Transverse colon (tissue), 4 donors: ENCODE measurements around the gene LRCOL1.

Experiments used
- POLR2A ChIP-seq: fragments of 450-650 bp; IDR thresholded peaks from one replicate; pipeline ENCODE4 v1.6.1; 2016; ENCODE audit warnings: antibody characterized with exemption, mild to moderate bottlenecking, moderate library complexity
- POLR2AphosphoS5 ChIP-seq, 3 donors: sonication (generic); formaldehyde crosslinking; IDR thresholded peaks; one replicate each; pipeline ENCODE4 v1.6.1; 2016; ENCODE audit warnings: antibody characterized with exemption in 3 of 3
- TF ChIP-seq, protein P1 (sequence below), 5 experiments: fragments of 200-600 bp in 3 of 5; fragments of 450-650 bp in 2 of 5; sonication (generic) in 3 of 5; IDR thresholded peaks; 1 replicate in 2 of 5; 2 replicates in 3 of 5; pipeline ENCODE4 v1.5.1; 2016 to 2017; ENCODE audit warnings: antibody characterized with exemption in 5 of 5, inconsistent platforms in 3 of 5, mild to moderate bottlenecking in 2 of 5, moderate library complexity in 1 of 5

DNA sequence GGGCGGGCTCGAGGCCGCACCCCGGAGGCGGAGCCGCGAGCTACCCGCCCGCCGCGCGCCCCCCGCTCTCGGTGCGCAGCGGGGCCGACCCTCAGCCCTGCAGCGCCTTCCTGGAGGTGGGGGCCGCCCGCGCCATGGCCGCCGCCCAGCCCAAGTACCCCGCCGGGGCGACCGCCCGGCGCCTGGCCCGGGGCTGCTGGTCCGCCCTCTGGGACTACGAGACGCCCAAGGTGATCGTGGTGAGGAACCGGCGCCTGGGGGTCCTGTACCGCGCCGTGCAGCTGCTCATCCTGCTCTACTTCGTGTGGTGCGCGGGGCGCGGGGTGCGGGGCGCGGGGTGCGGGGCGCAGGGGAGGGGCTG is 8.3 kb upstream of the LRCOL1 start, which contains the start of gene P2RX2:
- TF ChIP-seq, protein P1, sequence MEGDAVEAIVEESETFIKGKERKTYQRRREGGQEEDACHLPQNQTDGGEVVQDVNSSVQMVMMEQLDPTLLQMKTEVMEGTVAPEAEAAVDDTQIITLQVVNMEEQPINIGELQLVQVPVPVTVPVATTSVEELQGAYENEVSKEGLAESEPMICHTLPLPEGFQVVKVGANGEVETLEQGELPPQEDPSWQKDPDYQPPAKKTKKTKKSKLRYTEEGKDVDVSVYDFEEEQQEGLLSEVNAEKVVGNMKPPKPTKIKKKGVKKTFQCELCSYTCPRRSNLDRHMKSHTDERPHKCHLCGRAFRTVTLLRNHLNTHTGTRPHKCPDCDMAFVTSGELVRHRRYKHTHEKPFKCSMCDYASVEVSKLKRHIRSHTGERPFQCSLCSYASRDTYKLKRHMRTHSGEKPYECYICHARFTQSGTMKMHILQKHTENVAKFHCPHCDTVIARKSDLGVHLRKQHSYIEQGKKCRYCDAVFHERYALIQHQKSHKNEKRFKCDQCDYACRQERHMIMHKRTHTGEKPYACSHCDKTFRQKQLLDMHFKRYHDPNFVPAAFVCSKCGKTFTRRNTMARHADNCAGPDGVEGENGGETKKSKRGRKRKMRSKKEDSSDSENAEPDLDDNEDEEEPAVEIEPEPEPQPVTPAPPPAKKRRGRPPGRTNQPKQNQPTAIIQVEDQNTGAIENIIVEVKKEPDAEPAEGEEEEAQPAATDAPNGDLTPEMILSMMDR (IDR thresholded peaks at IDR 0.05), result no peak
- TF ChIP-seq POLR2A (no peak), POLR2AphosphoS5 (IDR thresholded peaks at IDR 0.05) (no peak)
